SK-N-SH (cell line): ENCODE data around the gene TNNC1. TPM values are rescaled to one million over a fixed set of nuclear protein-coding genes. Genes with fewer than 3 reads are reported as not detected.
A peak's percentile ranks its signal among the peaks of the same experiment; 100 is the strongest.

Experiments used
- CTCF ChIA-PET: fragments of 300-600, 350-600 bp; formaldehyde crosslinking; extraction: SDS; loops from one replicate; lab custom pipeline; 2021; lab: Yijun Ruan, JAX
- POLR2A ChIA-PET: fragments of 350-600 bp; sonication (Branson Sonifier 250); formaldehyde crosslinking; extraction: SDS; loops from one replicate; lab custom pipeline; 2020; ENCODE audit warnings: antibody characterized with exemption, inconsistent platforms; lab: Yijun Ruan, JAX
- DNase-seq: peaks from one replicate; pipeline ENCODE4 v3.0.0; 2012
- H2AFZ ChIP-seq: fragments of 200-600 bp; sonication (generic); 2 replicates; pipeline ENCODE4 v1.8.1; 2016; ENCODE audit warnings: antibody characterized with exemption, mild to moderate bottlenecking, low read depth
- H3F3A ChIP-seq: fragments of 200-600 bp; sonication (generic); replicated peaks from 2 replicates; pipeline ENCODE3; 2016; ENCODE audit warnings: antibody characterized with exemption, mild to moderate bottlenecking; ENCODE audit not compliant: insufficient read depth
- H3K27ac ChIP-seq, 2 experiments: fragments of 200-500 bp in 1 of 2; fragments of 200-600 bp in 1 of 2; sonication (Bioruptor generic) in 1 of 2; sonication (generic), shearing (Covaris generic) in 1 of 2; 2 replicates each; pipeline versions ENCODE4 v1.5.1 to v1.6.1; 2014 to 2016; ENCODE audit warnings: low read depth in 2 of 2, inconsistent platforms in 1 of 2, low read length in 1 of 2, mild to moderate bottlenecking in 1 of 2, mixed read lengths in 1 of 2
- H3K27me3 ChIP-seq: fragments of 200-600 bp; sonication (generic), shearing (Covaris generic); 2 replicates; pipeline ENCODE4 v1.6.1; 2016; ENCODE audit warnings: mixed run types; ENCODE audit not compliant: insufficient read depth
- H3K36me3 ChIP-seq, 2 experiments: fragments of 200-500 bp in 1 of 2; fragments of 200-600 bp in 1 of 2; sonication (Bioruptor generic) in 1 of 2; sonication (generic) in 1 of 2; replicated peaks in 1 of 2; 2 replicates each; pipeline versions ENCODE3 to v1.5.1; 2014 to 2016; ENCODE audit warnings: low read length in 1 of 2, mild to moderate bottlenecking in 1 of 2; ENCODE audit not compliant: insufficient read depth in 2 of 2, control insufficient read depth in 1 of 2
- H3K4me1 ChIP-seq, 2 experiments: fragments of 200-500 bp in 1 of 2; fragments of 200-600 bp in 1 of 2; sonication (Bioruptor generic) in 1 of 2; sonication (generic), shearing (Covaris generic) in 1 of 2; 2 replicates each; pipeline versions ENCODE4 v1.5.1 to v1.6.1; 2014 to 2016; ENCODE audit warnings: low read depth in 1 of 2, low read length in 1 of 2, mixed run types in 1 of 2; ENCODE audit not compliant: insufficient read depth in 2 of 2, control insufficient read depth in 1 of 2
- H3K4me2 ChIP-seq: fragments of 200-600 bp; sonication (generic), shearing (Covaris generic); 2 replicates; pipeline ENCODE4 v1.6.1; 2017; ENCODE audit warnings: mixed run types
- H3K4me3 ChIP-seq, 2 experiments: fragments of 200-500 bp in 1 of 2; fragments of 200-600 bp in 1 of 2; sonication (Bioruptor generic) in 1 of 2; sonication (generic), shearing (Covaris generic) in 1 of 2; 2 replicates each; pipeline versions ENCODE4 v1.5.1 to v1.8.1; 2014 to 2016; ENCODE audit warnings: low read depth in 2 of 2, inconsistent platforms in 1 of 2, low read length in 1 of 2, mild to moderate bottlenecking in 1 of 2, mixed read lengths in 1 of 2, moderate library complexity in 1 of 2
- H3K79me2 ChIP-seq: fragments of 200-600 bp; sonication (generic); 2 replicates; pipeline ENCODE4 v1.8.1; 2017; ENCODE audit warnings: mild to moderate bottlenecking; ENCODE audit not compliant: insufficient read depth
- H3K9ac ChIP-seq: fragments of 200-600 bp; sonication (generic); 2 replicates; pipeline ENCODE4 v1.6.1; 2017; ENCODE audit warnings: mixed run types
- H3K9me2 ChIP-seq: fragments of 200-600 bp; sonication (generic); 2 replicates; pipeline ENCODE4 v1.6.1; 2017; ENCODE audit warnings: mixed run types
- H3K9me3 ChIP-seq: fragments of 200-600 bp; sonication (generic); 2 replicates; pipeline ENCODE4 v1.6.1; 2017; ENCODE audit warnings: mixed run types, mild to moderate bottlenecking, moderate library complexity
- H4K20me1 ChIP-seq: fragments of 200-600 bp; sonication (generic); 2 replicates; pipeline ENCODE4 v1.6.1; 2017; ENCODE audit warnings: mild to moderate bottlenecking, mixed run types; ENCODE audit not compliant: insufficient read depth
- CHD2 ChIP-seq: fragments of 150-350 bp; IDR thresholded peaks from 2 replicates; pipeline ENCODE4 v1.6.1; 2018; ENCODE audit warnings: low read length; ENCODE audit not compliant: partially characterized antibody
- EP300 ChIP-seq, 2 experiments: IDR thresholded peaks; 2 replicates each; pipeline versions ENCODE4 v1.4.0 to v1.6.1; 2012; ENCODE audit warnings: borderline replicate concordance in 1 of 2, low read depth in 1 of 2, low read length in 1 of 2
- FOSL2 ChIP-seq: IDR thresholded peaks from 2 replicates; pipeline ENCODE4 v1.4.0; 2012; ENCODE audit warnings: low read depth, mild to moderate bottlenecking, moderate library complexity, borderline replicate concordance
- FOXJ3 ChIP-seq: sonication (generic); formaldehyde crosslinking; IDR thresholded peaks from 2 replicates; pipeline ENCODE4 v1.5.1; 2020; ENCODE audit warnings: mild to moderate bottlenecking, missing genetic modification reagents
- FOXM1 ChIP-seq: IDR thresholded peaks from 2 replicates; pipeline ENCODE4 v1.4.0; 2012; ENCODE audit warnings: low read depth, mild to moderate bottlenecking
- GABPA ChIP-seq: IDR thresholded peaks from 2 replicates; pipeline ENCODE4 v1.4.0; 2012; ENCODE audit warnings: low read depth, mild to moderate bottlenecking
- GATA2 ChIP-seq: sonication (generic); formaldehyde crosslinking; IDR thresholded peaks from 2 replicates; pipeline ENCODE4 v1.5.0; 2020; ENCODE audit warnings: mild to moderate bottlenecking, missing genetic modification reagents
- JUND ChIP-seq: IDR thresholded peaks from 2 replicates; pipeline ENCODE4 v1.4.0; 2012
- MAX ChIP-seq: IDR thresholded peaks from 2 replicates; pipeline ENCODE4 v1.4.0; 2012; ENCODE audit warnings: low read depth
- MXI1 ChIP-seq: IDR thresholded peaks from 2 replicates; pipeline ENCODE4 v1.6.1; 2012; ENCODE audit warnings: mild to moderate bottlenecking, low read depth, low read length, improper control_type of control experiment
- POLR2AphosphoS5 ChIP-seq: IDR thresholded peaks from 2 replicates; pipeline ENCODE4 v1.6.1; 2012; ENCODE audit warnings: low read depth, low read length
- RCOR1 ChIP-seq: fragments of 150-350 bp; IDR thresholded peaks from 2 replicates; pipeline ENCODE4 v1.6.1; 2017; ENCODE audit warnings: antibody characterized with exemption, low read length
- REST ChIP-seq: IDR thresholded peaks from 2 replicates; pipeline ENCODE4 v1.6.1; 2012; ENCODE audit warnings: mild to moderate bottlenecking, low read depth, low read length, moderate library complexity
- RXRA ChIP-seq: IDR thresholded peaks from 2 replicates; pipeline ENCODE4 v1.4.0; 2012; ENCODE audit warnings: low read depth, mild to moderate bottlenecking, borderline replicate concordance
- SIN3A ChIP-seq: IDR thresholded peaks from 2 replicates; pipeline ENCODE4 v1.6.1; 2012; ENCODE audit warnings: low read depth, mild to moderate bottlenecking, low read length, moderate library complexity, borderline replicate concordance
- SMC3 ChIP-seq: IDR thresholded peaks from 2 replicates; pipeline ENCODE4 v1.6.1; 2012; ENCODE audit warnings: low read depth, low read length, improper control_type of control experiment
- TAF1 ChIP-seq: IDR thresholded peaks from 2 replicates; pipeline ENCODE4 v1.6.1; 2012; ENCODE audit warnings: low read depth, mild to moderate bottlenecking, low read length, moderate library complexity, borderline replicate concordance
- TCF12 ChIP-seq: IDR thresholded peaks from 2 replicates; pipeline ENCODE4 v1.4.0; 2012
- YY1 ChIP-seq: IDR thresholded peaks from 2 replicates; pipeline ENCODE4 v1.4.0; 2012; ENCODE audit warnings: low read depth, mild to moderate bottlenecking
- ZBTB33 ChIP-seq: IDR thresholded peaks from 2 replicates; pipeline ENCODE4 v1.4.0; 2012; ENCODE audit warnings: low read depth, borderline replicate concordance
- WGBS: methylation state at CpG from one replicate; pipeline ENCODE4 v1.1.6; 2017; ENCODE audit warnings: low lambda C conversion rate; 5-methylcytosine and 5-hydroxymethylcytosine counted together
- polyA plus RNA-seq, 3 experiments: library from polyadenylated mRNA; depleted of rRNA; stranded (reverse); fragments of >200 nt; gene quantifications; 2 replicates each; pipeline ENCODE4 v1.2.3, GENCODE V29; 2012

Gene TNNC1
- polyA plus RNA-seq, 1 of the 3 experiments (the other 2 are of a cell fraction) = 2.6 TPM

- no peaks in the 10 kb centered on the region for H3K9me2 ChIP-seq
- peaks cover 10 to 57% of the 10 kb centered on the region in 2 experiments for H3K36me3 ChIP-seq
- H3K9me3 ChIP-seq = no peaks in the 10 kb centered on the region
- CTCF ChIA-PET = interaction anchor here (0.8 to 4.6 kb wide), 6 partner anchors 8 to 45 kb away, joined by 3 to 24 read pairs (median 3); no protein-coding TSS in a partner anchor
- H4K20me1 ChIP-seq = no peaks in the 10 kb centered on the region
- peaks cover 3% of the 10 kb centered on the region in 2 experiments; a peak in 2 of 4 replicates for H3K4me1 ChIP-seq
- H3K4me2 ChIP-seq = no peak overlapping the region
- TF ChIP-seq YY1 (no peak), MXI1 (no peak), EP300 (IDR thresholded peaks at IDR 0.05; ENCODE audit: borderline replicate concordance in 1 of 2, low read depth in 1 of 2, low read length in 1 of 2) (no peak), REST (no peak), CHD2 (no peak), FOXM1 (no peak), RXRA (no peak), POLR2AphosphoS5 (no peak), TCF12 (no peak), MAX (no peak), ZBTB33 (no peak), FOSL2 (no peak), SIN3A (no peak), SMC3 (no peak), GABPA (no peak), GATA2 (CRISPR knock-in tag) (no peak), TAF1 (no peak), RCOR1 (no peak), JUND (no peak), FOXJ3 (no peak)
- TF ChIP-seq, all 33 proteins: peak for 0
- whole genome bisulfite sequencing = 96% methylated on average over 13 of the region's 22 CpGs
- DNase-seq = no peak
- Histone ChIP-seq H3F3A (no peaks in the 10 kb centered on the region), H3K79me2 (no peaks in the 10 kb centered on the region), H3K27ac (peak overlapping the region in 1 of 2 experiments; percentile 55; a peak in 3 of 4 replicates), H3K9ac (no peak overlapping the region), H2AFZ (no peak overlapping the region), H3K4me3 (no peak overlapping the region), H3K27me3 (no peaks in the 10 kb centered on the region)
- POLR2A ChIA-PET = interaction anchor here (1.6 to 2.3 kb wide), 2 partner anchors 8 to 10 kb away, joined by 5 to 8 read pairs; no protein-coding TSS in a partner anchor
These were observed 36.4 kb upstream of the TNNC1 start for GRCh38 chr3:52490035-52490938.
